ENCODE results near the gene TRAF3.

The TRAF3 gene

DNA sequence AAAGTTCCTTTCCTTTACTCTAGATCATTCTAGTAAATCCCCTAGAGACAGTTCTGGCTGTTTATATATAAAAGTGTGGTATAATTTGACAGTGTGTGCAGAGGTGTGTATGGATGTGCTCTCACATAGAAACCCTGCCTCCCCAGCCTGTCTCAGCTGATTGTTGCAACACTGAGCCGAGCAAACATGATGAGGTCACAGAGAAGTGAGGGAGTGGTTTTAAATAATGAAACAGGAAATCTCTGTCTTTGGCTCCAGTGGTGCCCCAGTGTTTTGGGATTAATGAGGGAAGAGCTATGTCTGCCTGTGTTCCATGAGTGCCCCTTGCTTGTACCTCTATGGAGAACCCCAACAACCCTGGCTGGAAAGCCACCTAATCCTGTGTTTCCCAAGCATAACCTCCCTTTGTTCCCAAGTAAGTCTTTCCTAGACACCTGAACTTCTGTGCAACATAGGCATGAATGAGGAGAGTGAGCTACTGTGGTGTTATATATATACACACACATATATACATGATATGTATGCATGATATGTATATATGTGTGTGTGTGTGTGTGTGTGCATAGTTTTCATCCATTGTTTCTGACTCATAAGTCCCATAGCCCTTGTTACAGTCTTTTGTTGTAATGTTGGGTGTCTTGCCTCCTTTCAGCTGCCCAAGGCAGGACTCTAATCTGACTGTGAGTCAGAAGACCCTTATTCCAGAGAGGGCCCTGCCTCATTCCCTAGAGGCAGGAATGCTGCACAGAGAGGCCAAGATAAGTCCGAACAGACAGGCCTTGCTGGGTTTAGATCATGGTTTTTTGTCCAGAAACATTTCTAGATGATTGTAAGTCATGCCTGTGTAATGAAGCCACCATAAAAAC, 18.0 kb downstream of the TRAF3 start:
- DNase-seq (ENCODE audit: low read depth, low spot score), result no peak
- TF ChIP-seq SUZ12 (IDR thresholded peaks at IDR 0.05; ENCODE audit: extremely low read depth, insufficient read depth, insufficient read length) (no peak), YY1 (IDR thresholded peaks at IDR 0.05; ENCODE audit: insufficient read depth, insufficient read length) (no peak), ZNF274 (IDR thresholded peaks at IDR 0.05; ENCODE audit: low read depth, low read length) (no peak)
- Histone ChIP-seq H3K9ac (ENCODE audit: insufficient read length, low read depth) (no peak overlapping the region), H3K36me3 (ENCODE audit: insufficient read depth, insufficient read length, low read length) (peaks cover 5% of the 10 kb centered on the region), H3K4me1 (ENCODE audit: insufficient read depth, insufficient read length) (peaks cover 3% of the 10 kb centered on the region), H3K4me3 (ENCODE audit: insufficient read length, low read depth) (no peak overlapping the region), H3K27me3 (ENCODE audit: insufficient read depth, insufficient read length) (no peaks in the 10 kb centered on the region), H3K9me3 (ENCODE audit: insufficient read depth, low read length) (peaks cover 16% of the 10 kb centered on the region; the same call in 1 of the 2 replicates)

DNA sequence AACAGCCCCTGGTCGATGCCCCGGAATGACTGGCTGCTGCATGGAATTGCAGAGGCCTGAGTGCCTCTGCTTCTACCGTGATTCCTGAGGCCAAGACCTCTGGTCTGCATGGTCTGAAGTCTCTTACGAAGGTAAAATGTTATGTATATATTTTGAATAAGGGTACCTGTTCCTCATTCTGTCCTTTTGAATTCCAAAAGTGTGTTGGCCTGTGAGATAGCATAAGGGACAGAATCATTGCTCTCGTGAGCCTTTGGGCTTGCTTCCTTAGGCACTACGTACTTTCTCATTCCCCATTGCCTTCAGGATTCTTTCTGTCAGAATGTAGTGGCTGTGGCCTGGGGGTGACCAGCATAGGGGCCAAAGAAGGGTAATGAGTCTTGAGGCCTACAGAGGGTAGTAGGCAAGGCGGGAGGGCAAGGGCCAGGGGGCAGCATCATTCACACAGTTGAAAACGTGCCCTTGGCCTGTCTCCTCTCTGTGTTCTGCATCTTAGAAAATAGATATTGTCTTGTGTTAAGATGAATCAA, 19.5 kb downstream of the TRAF3 start:
- H3K4me1 ChIP-seq (ENCODE audit: insufficient read depth, insufficient read length), result peaks cover 3% of the 10 kb centered on the region
- no peak overlapping the region for H3K4me3 ChIP-seq (ENCODE audit: insufficient read length, low read depth)
- peaks cover 16% of the 10 kb centered on the region; the same call in 1 of the 2 replicates for H3K9me3 ChIP-seq (ENCODE audit: insufficient read depth, low read length)
- peaks cover 5% of the 10 kb centered on the region for H3K36me3 ChIP-seq (ENCODE audit: insufficient read depth, insufficient read length, low read length)
- no peak overlapping the region for H3K9ac ChIP-seq (ENCODE audit: insufficient read length, low read depth)
- TF ChIP-seq YY1 (IDR thresholded peaks at IDR 0.05; ENCODE audit: insufficient read depth, insufficient read length), result no peak
- TF ChIP-seq SUZ12 (IDR thresholded peaks at IDR 0.05; ENCODE audit: extremely low read depth, insufficient read depth, insufficient read length), result no peak
- no peak for TF ChIP-seq ZNF274 (IDR thresholded peaks at IDR 0.05; ENCODE audit: low read depth, low read length)
- H3K27me3 ChIP-seq (ENCODE audit: insufficient read depth, insufficient read length), result no peaks in the 10 kb centered on the region
- DNase-seq (ENCODE audit: low read depth, low spot score), result no peak

DNA sequence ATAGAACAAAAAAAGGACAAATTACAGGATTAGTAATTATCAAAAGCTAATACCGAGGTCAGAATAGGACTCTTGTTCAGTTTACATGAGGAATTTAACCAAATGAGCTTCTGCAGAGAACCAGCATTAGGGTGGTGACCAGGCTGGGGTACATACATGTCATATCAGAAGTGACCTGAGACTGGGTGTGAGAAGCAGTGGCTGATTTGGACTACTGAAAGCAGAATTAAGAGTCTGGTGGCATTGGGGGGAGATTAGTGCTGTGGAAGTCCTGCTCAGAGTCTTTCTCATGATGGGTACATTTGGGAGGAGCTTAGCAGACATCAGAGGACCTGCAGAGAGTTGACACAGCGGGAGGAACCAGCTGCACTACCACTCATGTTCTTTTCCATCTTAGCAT, 21.7 kb downstream of the TRAF3 start:
- no peak for TF ChIP-seq SUZ12 (IDR thresholded peaks at IDR 0.05; ENCODE audit: extremely low read depth, insufficient read depth, insufficient read length)
- no peak overlapping the region for H3K9ac ChIP-seq (ENCODE audit: insufficient read length, low read depth)
- peaks cover 4% of the 10 kb centered on the region; the same call in 1 of the 2 replicates for H3K9me3 ChIP-seq (ENCODE audit: insufficient read depth, low read length)
- no peaks in the 10 kb centered on the region for H3K27me3 ChIP-seq (ENCODE audit: insufficient read depth, insufficient read length)
- peaks cover 3% of the 10 kb centered on the region for H3K4me1 ChIP-seq (ENCODE audit: insufficient read depth, insufficient read length)
- no peak for DNase-seq (ENCODE audit: low read depth, low spot score)
- H3K4me3 ChIP-seq (ENCODE audit: insufficient read length, low read depth), result no peak overlapping the region
- no peaks in the 10 kb centered on the region for H3K36me3 ChIP-seq (ENCODE audit: insufficient read depth, insufficient read length, low read length)

DNA sequence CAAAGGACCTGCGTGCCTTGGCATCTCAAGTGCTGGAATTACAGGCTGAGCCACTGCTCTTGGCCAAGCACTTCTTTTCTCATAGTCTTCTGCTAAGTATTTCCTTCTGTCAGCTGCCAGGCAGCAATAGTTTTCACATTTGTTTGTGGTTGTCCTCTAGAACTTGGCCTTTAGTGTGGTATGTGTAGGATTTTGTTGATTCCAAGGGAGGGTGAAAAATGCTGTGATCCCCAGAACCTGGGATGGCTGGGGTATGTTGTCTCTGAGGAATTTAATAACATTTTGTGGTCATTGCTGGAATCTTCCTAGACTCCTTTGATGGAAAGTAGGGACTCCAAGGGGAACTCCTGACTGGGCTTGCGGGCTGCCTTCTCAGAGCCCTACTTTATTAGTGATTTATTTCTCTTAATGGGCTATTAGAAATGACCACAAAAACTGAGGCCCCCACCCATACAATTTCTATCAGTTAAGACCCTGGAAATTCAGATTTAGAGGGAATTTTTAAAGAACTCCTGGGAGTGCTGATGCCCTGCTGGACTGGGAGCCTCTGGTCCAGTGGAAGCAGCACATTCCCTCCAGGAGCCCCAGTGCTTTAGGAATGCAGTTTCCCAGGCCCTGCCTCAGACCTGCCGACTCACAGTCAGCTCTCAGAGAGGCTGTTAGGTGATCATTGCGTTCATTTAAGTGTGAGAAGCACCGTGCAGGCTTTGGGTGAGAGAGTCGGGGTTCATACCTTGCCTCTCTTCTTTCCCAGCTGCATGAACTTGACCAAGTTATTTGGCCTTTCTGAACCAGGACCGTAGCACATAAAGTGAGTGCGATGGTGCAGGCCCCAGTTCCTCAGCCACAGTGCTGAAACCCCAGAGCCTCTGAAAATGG, 22.7 kb downstream of the TRAF3 start:
- Histone ChIP-seq H3K27me3 (ENCODE audit: insufficient read depth, insufficient read length) (no peaks in the 10 kb centered on the region), H3K9me3 (ENCODE audit: insufficient read depth, low read length) (no peaks in the 10 kb centered on the region), H3K36me3 (ENCODE audit: insufficient read depth, insufficient read length, low read length) (no peaks in the 10 kb centered on the region), H3K4me3 (ENCODE audit: insufficient read length, low read depth) (no peak overlapping the region), H3K4me1 (ENCODE audit: insufficient read depth, insufficient read length) (peaks cover 3% of the 10 kb centered on the region), H3K9ac (ENCODE audit: insufficient read length, low read depth) (no peak overlapping the region)
- DNase-seq (ENCODE audit: low read depth, low spot score), result no peak
- TF ChIP-seq YY1 (IDR thresholded peaks at IDR 0.05; ENCODE audit: insufficient read depth, insufficient read length), result no peak
- no peak for TF ChIP-seq ZNF274 (IDR thresholded peaks at IDR 0.05; ENCODE audit: low read depth, low read length)
- TF ChIP-seq SUZ12 (IDR thresholded peaks at IDR 0.05; ENCODE audit: extremely low read depth, insufficient read depth, insufficient read length), result no peak

DNA sequence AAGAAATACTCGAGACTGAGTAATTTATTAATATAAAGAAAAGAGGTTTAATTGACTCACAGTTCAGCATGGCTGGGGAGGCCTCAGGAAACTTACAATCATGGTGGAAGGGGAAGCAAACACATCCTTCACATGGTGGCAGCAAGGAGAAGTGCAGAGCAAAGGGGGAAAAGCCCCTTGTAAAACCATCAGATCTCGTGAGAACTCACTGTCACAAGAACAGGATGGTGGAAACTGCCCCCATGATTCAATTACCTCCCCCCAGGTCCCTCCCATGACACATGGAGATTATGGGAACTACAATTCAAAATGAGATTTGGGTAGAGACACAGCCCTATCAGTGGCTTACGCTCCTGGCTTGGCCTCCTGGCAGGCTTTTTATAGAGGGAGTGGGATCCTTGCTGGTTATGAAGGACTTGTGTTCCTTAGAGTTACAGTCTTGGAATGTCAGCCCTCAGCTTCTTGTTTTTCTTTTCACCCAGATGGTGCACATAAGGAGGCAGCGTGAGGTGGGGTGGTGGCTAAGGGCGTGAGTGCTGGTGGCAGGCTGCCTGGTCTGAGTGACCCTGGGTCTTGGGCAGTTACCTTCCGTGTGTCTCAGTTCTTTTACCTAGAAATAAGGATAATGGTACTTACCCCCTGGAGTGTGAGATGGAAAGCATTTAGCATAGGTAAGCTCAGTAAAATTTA, 25.7 kb downstream of the TRAF3 start:
- no peaks in the 10 kb centered on the region for H3K9me3 ChIP-seq (ENCODE audit: insufficient read depth, low read length)
- H3K4me3 ChIP-seq (ENCODE audit: insufficient read length, low read depth), result no peak overlapping the region
- H3K4me1 ChIP-seq (ENCODE audit: insufficient read depth, insufficient read length), result peaks cover 6% of the 10 kb centered on the region
- no peaks in the 10 kb centered on the region for H3K27me3 ChIP-seq (ENCODE audit: insufficient read depth, insufficient read length)
- no peak for DNase-seq (ENCODE audit: low read depth, low spot score)
- no peaks in the 10 kb centered on the region for H3K36me3 ChIP-seq (ENCODE audit: insufficient read depth, insufficient read length, low read length)
- H3K9ac ChIP-seq (ENCODE audit: insufficient read length, low read depth), result no peak overlapping the region
- no peak for TF ChIP-seq ZNF274 (IDR thresholded peaks at IDR 0.05; ENCODE audit: low read depth, low read length)
- TF ChIP-seq YY1 (IDR thresholded peaks at IDR 0.05; ENCODE audit: insufficient read depth, insufficient read length), result no peak
- no peak for TF ChIP-seq SUZ12 (IDR thresholded peaks at IDR 0.05; ENCODE audit: extremely low read depth, insufficient read depth, insufficient read length)

DNA sequence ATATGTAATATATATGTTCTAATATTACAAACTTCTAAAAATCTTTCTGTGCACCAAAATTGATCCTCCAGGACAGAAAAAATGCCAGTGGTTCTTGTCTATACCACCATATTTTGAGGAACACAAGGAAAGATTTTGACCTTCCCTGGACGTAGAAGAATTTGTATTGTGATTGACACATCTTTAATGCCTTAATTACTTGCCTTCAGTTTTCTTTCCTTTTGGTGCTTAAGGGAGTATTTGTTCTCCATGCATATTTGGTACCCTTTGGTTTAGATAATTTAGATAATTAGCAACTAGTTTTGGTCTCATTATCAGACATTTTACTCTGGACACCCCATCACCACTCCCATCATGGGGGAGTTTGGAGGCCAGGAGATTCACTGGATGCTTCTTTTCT, 27.6 kb downstream of the TRAF3 start:
- H3K4me3 ChIP-seq (ENCODE audit: insufficient read length, low read depth), result no peak overlapping the region
- no peak for DNase-seq (ENCODE audit: low read depth, low spot score)
- peaks cover 4% of the 10 kb centered on the region for H3K4me1 ChIP-seq (ENCODE audit: insufficient read depth, insufficient read length)
- no peaks in the 10 kb centered on the region for H3K9me3 ChIP-seq (ENCODE audit: insufficient read depth, low read length)
- TF ChIP-seq ZNF274 (IDR thresholded peaks at IDR 0.05; ENCODE audit: low read depth, low read length) (no peak), YY1 (IDR thresholded peaks at IDR 0.05; ENCODE audit: insufficient read depth, insufficient read length) (no peak), SUZ12 (IDR thresholded peaks at IDR 0.05; ENCODE audit: extremely low read depth, insufficient read depth, insufficient read length) (no peak)
- no peak overlapping the region for H3K9ac ChIP-seq (ENCODE audit: insufficient read length, low read depth)
- no peaks in the 10 kb centered on the region for H3K27me3 ChIP-seq (ENCODE audit: insufficient read depth, insufficient read length)
- H3K36me3 ChIP-seq (ENCODE audit: insufficient read depth, insufficient read length, low read length), result no peaks in the 10 kb centered on the region

Data from NT2/D1 (cell line).